Uterus (tissue), 2 donors: ENCODE measurements around the gene MIAT.

ENCODE experiments used
- CTCF ChIP-seq, 4 experiments: fragments of 200-600 bp in 2 of 4; fragments of 450-650 bp in 2 of 4; sonication (generic) in 2 of 4; IDR thresholded peaks; one replicate each; pipeline ENCODE4 v1.5.1; 2016 to 2019; ENCODE audit warnings: antibody characterized with exemption in 4 of 4, mild to moderate bottlenecking in 2 of 4, moderate library complexity in 1 of 4
- POLR2A ChIP-seq, 2 donors: fragments of 450-650 bp; IDR thresholded peaks; one replicate each; pipeline ENCODE4 v1.6.1; 2016; ENCODE audit warnings: antibody characterized with exemption in 2 of 2, mild to moderate bottlenecking in 1 of 2, moderate library complexity in 1 of 2

GRCh38 chr22:26617271-26618199, 39.9 kb upstream of the MIAT start, which contains the start of gene CRYBB1:
- TF ChIP-seq CTCF (IDR thresholded peaks at IDR 0.05) (no peak), POLR2A (IDR thresholded peaks at IDR 0.05) (no peak)
